H1 (cell line): ENCODE measurements around the gene F7. TPM values are rescaled to one million over a fixed set of nuclear protein-coding genes. Genes with fewer than 3 reads are reported as not detected.

Experiments
- BACH1 ChIP-seq: IDR thresholded peaks from 2 replicates; pipeline ENCODE4 v1.6.1; 2012; ENCODE audit warnings: low read length, improper control_type of control experiment
- CEBPB ChIP-seq: IDR thresholded peaks from 2 replicates; pipeline ENCODE4 v1.6.1; 2012; ENCODE audit warnings: low read depth, low read length
- JUND ChIP-seq: IDR thresholded peaks from 2 replicates; pipeline ENCODE4 v1.6.1; 2011; ENCODE audit warnings: mild to moderate bottlenecking, improper control_type of control experiment, low read length
- SAP30 ChIP-seq: fragments of 300-600 bp; sonication (generic); IDR thresholded peaks from 2 replicates; pipeline ENCODE4 v1.7.1; 2012; ENCODE audit warnings: low read length, moderate library complexity, mild to moderate bottlenecking, inconsistent platforms; ENCODE audit not compliant: insufficient read depth, insufficient replicate concordance
- TAF7 ChIP-seq: optimal IDR thresholded peaks from 2 replicates; pipeline ENCODE3; 2011; ENCODE audit warnings: low read depth, mild to moderate bottlenecking, inconsistent platforms, low read length, moderate library complexity, borderline replicate concordance
- TCF12 ChIP-seq: IDR thresholded peaks from 2 replicates; pipeline ENCODE4 v1.6.1; 2011; ENCODE audit warnings: low read depth, mild to moderate bottlenecking, low read length
- polyA plus RNA-seq, 7 experiments: library from polyadenylated mRNA; depleted of rRNA in 3 of 7; stranded (reverse) in 5 of 7; unstranded in 2 of 7; fragments of >200 nt in 5 of 7; fragments of 200-250 nt in 2 of 7; gene quantifications; 1 replicate in 5 of 7; 2 replicates in 1 of 7; 4 replicates in 1 of 7; pipeline versions ENCODE4 v1.2.1 to v1.2.3, GENCODE V29; 2011 to 2013; ENCODE audit warnings: missing spikeins in 2 of 7, mixed read lengths in 2 of 7
- total RNA-seq: library from RNA; stranded (reverse); fragmentation: NEBNext Ultra II Directional; extraction: Animal tissue kit (Norgen Biotek cat#: 25700); gene quantifications from 2 replicates; pipeline ENCODE4 v1.2.1, GENCODE V29; 2021
- TF ChIP-seq, protein P1 (sequence below): fragments of 300-600 bp; sonication (generic); IDR thresholded peaks from 2 replicates; pipeline ENCODE4 v1.7.1; 2012; ENCODE audit warnings: low read length, moderate library complexity, mild to moderate bottlenecking, inconsistent platforms; ENCODE audit not compliant: insufficient replicate concordance

F7 gene
- total and polyA plus RNA-seq, 2 of the 8 experiments (the other 6 are each of a cell fraction or from before 2014, with no cell fraction given) = 0.43 to 0.98 TPM

DNA sequence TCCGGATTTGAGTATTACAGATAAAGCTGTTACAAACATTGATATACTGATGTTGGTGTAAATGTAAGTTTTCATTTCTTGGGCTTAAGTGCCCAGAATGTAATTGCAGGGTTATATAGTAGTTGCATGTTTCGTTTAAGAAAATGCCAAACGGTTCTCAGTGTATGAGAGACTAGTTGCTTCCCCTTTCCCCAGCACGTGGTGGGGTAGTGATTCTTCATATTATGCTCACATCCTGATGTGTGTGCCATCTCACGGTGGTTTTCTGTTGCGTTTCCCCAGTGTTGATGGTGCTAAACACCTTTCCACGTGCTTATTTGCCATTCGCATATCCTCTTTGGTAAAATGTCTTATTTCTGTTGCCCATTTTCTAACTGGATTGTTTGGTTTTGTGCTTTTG lies 34.7 kb upstream of the F7 start (continued):
- TF ChIP-seq, protein P1, sequence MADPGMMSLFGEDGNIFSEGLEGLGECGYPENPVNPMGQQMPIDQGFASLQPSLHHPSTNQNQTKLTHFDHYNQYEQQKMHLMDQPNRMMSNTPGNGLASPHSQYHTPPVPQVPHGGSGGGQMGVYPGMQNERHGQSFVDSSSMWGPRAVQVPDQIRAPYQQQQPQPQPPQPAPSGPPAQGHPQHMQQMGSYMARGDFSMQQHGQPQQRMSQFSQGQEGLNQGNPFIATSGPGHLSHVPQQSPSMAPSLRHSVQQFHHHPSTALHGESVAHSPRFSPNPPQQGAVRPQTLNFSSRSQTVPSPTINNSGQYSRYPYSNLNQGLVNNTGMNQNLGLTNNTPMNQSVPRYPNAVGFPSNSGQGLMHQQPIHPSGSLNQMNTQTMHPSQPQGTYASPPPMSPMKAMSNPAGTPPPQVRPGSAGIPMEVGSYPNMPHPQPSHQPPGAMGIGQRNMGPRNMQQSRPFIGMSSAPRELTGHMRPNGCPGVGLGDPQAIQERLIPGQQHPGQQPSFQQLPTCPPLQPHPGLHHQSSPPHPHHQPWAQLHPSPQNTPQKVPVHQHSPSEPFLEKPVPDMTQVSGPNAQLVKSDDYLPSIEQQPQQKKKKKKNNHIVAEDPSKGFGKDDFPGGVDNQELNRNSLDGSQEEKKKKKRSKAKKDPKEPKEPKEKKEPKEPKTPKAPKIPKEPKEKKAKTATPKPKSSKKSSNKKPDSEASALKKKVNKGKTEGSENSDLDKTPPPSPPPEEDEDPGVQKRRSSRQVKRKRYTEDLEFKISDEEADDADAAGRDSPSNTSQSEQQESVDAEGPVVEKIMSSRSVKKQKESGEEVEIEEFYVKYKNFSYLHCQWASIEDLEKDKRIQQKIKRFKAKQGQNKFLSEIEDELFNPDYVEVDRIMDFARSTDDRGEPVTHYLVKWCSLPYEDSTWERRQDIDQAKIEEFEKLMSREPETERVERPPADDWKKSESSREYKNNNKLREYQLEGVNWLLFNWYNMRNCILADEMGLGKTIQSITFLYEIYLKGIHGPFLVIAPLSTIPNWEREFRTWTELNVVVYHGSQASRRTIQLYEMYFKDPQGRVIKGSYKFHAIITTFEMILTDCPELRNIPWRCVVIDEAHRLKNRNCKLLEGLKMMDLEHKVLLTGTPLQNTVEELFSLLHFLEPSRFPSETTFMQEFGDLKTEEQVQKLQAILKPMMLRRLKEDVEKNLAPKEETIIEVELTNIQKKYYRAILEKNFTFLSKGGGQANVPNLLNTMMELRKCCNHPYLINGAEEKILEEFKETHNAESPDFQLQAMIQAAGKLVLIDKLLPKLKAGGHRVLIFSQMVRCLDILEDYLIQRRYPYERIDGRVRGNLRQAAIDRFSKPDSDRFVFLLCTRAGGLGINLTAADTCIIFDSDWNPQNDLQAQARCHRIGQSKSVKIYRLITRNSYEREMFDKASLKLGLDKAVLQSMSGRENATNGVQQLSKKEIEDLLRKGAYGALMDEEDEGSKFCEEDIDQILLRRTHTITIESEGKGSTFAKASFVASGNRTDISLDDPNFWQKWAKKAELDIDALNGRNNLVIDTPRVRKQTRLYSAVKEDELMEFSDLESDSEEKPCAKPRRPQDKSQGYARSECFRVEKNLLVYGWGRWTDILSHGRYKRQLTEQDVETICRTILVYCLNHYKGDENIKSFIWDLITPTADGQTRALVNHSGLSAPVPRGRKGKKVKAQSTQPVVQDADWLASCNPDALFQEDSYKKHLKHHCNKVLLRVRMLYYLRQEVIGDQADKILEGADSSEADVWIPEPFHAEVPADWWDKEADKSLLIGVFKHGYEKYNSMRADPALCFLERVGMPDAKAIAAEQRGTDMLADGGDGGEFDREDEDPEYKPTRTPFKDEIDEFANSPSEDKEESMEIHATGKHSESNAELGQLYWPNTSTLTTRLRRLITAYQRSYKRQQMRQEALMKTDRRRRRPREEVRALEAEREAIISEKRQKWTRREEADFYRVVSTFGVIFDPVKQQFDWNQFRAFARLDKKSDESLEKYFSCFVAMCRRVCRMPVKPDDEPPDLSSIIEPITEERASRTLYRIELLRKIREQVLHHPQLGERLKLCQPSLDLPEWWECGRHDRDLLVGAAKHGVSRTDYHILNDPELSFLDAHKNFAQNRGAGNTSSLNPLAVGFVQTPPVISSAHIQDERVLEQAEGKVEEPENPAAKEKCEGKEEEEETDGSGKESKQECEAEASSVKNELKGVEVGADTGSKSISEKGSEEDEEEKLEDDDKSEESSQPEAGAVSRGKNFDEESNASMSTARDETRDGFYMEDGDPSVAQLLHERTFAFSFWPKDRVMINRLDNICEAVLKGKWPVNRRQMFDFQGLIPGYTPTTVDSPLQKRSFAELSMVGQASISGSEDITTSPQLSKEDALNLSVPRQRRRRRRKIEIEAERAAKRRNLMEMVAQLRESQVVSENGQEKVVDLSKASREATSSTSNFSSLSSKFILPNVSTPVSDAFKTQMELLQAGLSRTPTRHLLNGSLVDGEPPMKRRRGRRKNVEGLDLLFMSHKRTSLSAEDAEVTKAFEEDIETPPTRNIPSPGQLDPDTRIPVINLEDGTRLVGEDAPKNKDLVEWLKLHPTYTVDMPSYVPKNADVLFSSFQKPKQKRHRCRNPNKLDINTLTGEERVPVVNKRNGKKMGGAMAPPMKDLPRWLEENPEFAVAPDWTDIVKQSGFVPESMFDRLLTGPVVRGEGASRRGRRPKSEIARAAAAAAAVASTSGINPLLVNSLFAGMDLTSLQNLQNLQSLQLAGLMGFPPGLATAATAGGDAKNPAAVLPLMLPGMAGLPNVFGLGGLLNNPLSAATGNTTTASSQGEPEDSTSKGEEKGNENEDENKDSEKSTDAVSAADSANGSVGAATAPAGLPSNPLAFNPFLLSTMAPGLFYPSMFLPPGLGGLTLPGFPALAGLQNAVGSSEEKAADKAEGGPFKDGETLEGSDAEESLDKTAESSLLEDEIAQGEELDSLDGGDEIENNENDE = no peak
- no peak for TF ChIP-seq SAP30
- TF ChIP-seq JUND = no peak
- no peak for TF ChIP-seq TAF7
- no peak for TF ChIP-seq CEBPB
- TF ChIP-seq BACH1 = no peak
- TF ChIP-seq TCF12 = no peak
